Measurements from ENCODE around the gene SDF4. TPM values are rescaled to one million over a fixed set of nuclear protein-coding genes. Genes with fewer than 3 reads are reported as not detected.

SDF4 gene
- total and polyA plus RNA-seq, 2 of the 4 experiments (the other 2 are of a cell fraction) = 57.0 to 250 TPM

DNA sequence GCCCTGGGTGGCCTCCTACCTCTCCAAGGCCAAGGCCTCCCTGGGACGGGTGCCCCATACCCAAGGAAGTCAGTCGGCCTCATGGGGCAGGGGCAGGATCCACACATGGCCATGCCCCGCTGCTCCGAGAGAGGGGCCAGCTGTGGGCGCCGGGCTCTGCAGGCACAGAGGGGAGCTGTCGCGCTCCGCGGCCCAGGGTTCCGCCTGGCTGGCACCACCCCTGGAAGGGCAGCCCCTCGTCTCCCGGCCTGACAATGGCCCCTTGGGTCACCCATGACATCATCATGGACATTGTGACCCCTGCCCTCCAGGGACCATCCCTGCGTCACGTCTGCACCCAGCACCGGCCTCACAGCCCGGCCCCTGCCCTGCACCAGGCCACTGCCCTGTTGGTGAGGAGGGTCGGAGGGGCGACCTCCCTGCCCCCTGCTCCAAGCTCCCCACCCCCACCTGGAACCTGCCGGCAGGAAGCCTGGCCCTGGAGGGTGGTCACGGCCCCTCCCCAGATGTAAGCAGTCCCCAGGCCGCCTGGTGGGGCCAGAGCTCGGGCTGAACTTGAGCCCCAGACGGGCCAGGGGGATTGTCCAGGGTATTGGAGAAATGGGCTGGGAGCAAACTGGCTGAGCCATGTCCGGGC is 52.3 kb downstream of the SDF4 start:
- Histone ChIP-seq H3K36me3 (ENCODE audit: control insufficient read depth, insufficient read depth, low read length) (no peaks in the 10 kb centered on the region), H2BK15ac (ENCODE audit: low read depth, low read length) (no peak overlapping the region), H2BK120ac (ENCODE audit: low read depth, low read length) (no peak overlapping the region), H2AK9ac (replicated peaks; ENCODE audit: low read depth, low read length, poor library complexity) (no peak overlapping the region), H3K23ac (ENCODE audit: low read depth, low read length) (no peak overlapping the region), H3K4ac (ENCODE audit: low read depth, low read length) (no peak overlapping the region), H4K5ac (ENCODE audit: low read depth, low read length) (no peak overlapping the region), H3K27ac (ENCODE audit: insufficient read depth, low read length) (no peak overlapping the region), H3K4me2 (ENCODE audit: low read depth, low read length) (no peak overlapping the region), H3K4me3 (ENCODE audit: insufficient read depth, low read depth, low read length) (no peak overlapping the region), H2AFZ (replicated peaks; ENCODE audit: low read length, poor library complexity) (no peak overlapping the region), H3K9me1 (ENCODE audit: insufficient read depth, low read length) (no peaks in the 10 kb centered on the region), H2BK5ac (ENCODE audit: low read depth, low read length, poor library complexity, severe bottlenecking) (no peak overlapping the region), H3K18ac (ENCODE audit: low read depth, low read length) (no peak overlapping the region), H3K56ac (ENCODE audit: extremely low read depth, insufficient read depth, low read length) (no peak overlapping the region), H3K27me3 (ENCODE audit: control insufficient read depth, insufficient read depth, low read length) (peaks cover 27% of the 10 kb centered on the region), H2AK5ac (ENCODE audit: low read depth, low read length) (no peak overlapping the region), H4K8ac (ENCODE audit: low read depth in 2 of 2, low read length in 2 of 2) (no peak overlapping the region), H3K79me1 (ENCODE audit: low read depth in 1 of 2, low read length in 2 of 2) (no peaks in the 10 kb centered on the region), H3K9ac (ENCODE audit: low read depth, low read length) (no peak overlapping the region), H4K91ac (ENCODE audit: insufficient read depth, low read depth, low read length) (no peak overlapping the region), H3K9me3 (ENCODE audit: control insufficient read depth, insufficient read depth, low read length) (peaks cover 6% of the 10 kb centered on the region), H4K20me1 (ENCODE audit: insufficient read depth, low read length) (no peaks in the 10 kb centered on the region), H3K4me1 (ENCODE audit: control insufficient read depth, insufficient read depth, low read length) (no peaks in the 10 kb centered on the region), H3K14ac (replicated peaks; ENCODE audit: low read depth, low read length) (no peak overlapping the region), H2BK20ac (ENCODE audit: low read depth, low read length) (no peak overlapping the region)
- no TSS peak for BruUV-seq (replicated peaks)
- DNase-seq (no peak), ATAC-seq (ENCODE audit: low read depth) (no peak)
- dilution Hi-C loops (cut with HindIII; ENCODE audit: low sequenced_read_pairs, unreplicated experiment) = no loop called here
- ChIA-PET CTCF (no interaction called here), POLR2A (ENCODE audit: unreplicated experiment) (no interaction called here)
- TF ChIP-seq MAFK (IDR thresholded peaks at IDR 0.05; ENCODE audit: low read depth, low read length) (no peak), BHLHE40 (IDR thresholded peaks at IDR 0.05; ENCODE audit: low read depth, low read length) (no peak), CEBPB (IDR thresholded peaks at IDR 0.05; ENCODE audit: low read depth, low read length) (no peak), CHD1 (IDR thresholded peaks at IDR 0.05; ENCODE audit: low read depth, low read length) (no peak), SMC3 (IDR thresholded peaks at IDR 0.05; ENCODE audit: low read depth, low read length) (no peak), FOS (IDR thresholded peaks at IDR 0.05; ENCODE audit: low read depth, low read length) (no peak), MXI1 (IDR thresholded peaks at IDR 0.05; ENCODE audit: borderline replicate concordance, low read depth, low read length) (no peak), RFX5 (IDR thresholded peaks at IDR 0.05; ENCODE audit: low read depth, low read length) (no peak), RAD21 (IDR thresholded peaks at IDR 0.05; ENCODE audit: low read length) (no peak), RCOR1 (IDR thresholded peaks at IDR 0.05; ENCODE audit: insufficient replicate concordance, low read length) (no peak), POLR2A (IDR thresholded peaks at IDR 0.05; ENCODE audit: low read depth, low read length) (no peak), MAZ (IDR thresholded peaks at IDR 0.05; ENCODE audit: borderline replicate concordance, low read depth, low read length) (no peak), NFE2L2 (IDR thresholded peaks at IDR 0.05; ENCODE audit: low read depth, low read length) (no peak)
- TF ChIP-seq, protein P1, sequence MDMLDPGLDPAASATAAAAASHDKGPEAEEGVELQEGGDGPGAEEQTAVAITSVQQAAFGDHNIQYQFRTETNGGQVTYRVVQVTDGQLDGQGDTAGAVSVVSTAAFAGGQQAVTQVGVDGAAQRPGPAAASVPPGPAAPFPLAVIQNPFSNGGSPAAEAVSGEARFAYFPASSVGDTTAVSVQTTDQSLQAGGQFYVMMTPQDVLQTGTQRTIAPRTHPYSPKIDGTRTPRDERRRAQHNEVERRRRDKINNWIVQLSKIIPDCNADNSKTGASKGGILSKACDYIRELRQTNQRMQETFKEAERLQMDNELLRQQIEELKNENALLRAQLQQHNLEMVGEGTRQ (IDR thresholded peaks at IDR 0.05; ENCODE audit: low read depth, low read length) = no peak
- TF ChIP-seq, protein P2, sequence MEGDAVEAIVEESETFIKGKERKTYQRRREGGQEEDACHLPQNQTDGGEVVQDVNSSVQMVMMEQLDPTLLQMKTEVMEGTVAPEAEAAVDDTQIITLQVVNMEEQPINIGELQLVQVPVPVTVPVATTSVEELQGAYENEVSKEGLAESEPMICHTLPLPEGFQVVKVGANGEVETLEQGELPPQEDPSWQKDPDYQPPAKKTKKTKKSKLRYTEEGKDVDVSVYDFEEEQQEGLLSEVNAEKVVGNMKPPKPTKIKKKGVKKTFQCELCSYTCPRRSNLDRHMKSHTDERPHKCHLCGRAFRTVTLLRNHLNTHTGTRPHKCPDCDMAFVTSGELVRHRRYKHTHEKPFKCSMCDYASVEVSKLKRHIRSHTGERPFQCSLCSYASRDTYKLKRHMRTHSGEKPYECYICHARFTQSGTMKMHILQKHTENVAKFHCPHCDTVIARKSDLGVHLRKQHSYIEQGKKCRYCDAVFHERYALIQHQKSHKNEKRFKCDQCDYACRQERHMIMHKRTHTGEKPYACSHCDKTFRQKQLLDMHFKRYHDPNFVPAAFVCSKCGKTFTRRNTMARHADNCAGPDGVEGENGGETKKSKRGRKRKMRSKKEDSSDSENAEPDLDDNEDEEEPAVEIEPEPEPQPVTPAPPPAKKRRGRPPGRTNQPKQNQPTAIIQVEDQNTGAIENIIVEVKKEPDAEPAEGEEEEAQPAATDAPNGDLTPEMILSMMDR (conservative IDR thresholded peaks at IDR 0.05; ENCODE audit: low read depth, low read length) = no peak
- TF ChIP-seq, protein P3, sequence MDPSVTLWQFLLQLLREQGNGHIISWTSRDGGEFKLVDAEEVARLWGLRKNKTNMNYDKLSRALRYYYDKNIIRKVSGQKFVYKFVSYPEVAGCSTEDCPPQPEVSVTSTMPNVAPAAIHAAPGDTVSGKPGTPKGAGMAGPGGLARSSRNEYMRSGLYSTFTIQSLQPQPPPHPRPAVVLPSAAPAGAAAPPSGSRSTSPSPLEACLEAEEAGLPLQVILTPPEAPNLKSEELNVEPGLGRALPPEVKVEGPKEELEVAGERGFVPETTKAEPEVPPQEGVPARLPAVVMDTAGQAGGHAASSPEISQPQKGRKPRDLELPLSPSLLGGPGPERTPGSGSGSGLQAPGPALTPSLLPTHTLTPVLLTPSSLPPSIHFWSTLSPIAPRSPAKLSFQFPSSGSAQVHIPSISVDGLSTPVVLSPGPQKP (IDR thresholded peaks at IDR 0.05; ENCODE audit: borderline replicate concordance, low read depth, low read length) = no peak
- intact Hi-C loops (cut with micrococcal nuclease) = no loop called here
- 58% methylated on average over 2 of the region's 25 CpGs; no CpG with 5 or more reads in 1 of the 2 experiments for WGBS, 2 experiments (ENCODE audit: extremely low coverage in 2 of 2, insufficient read length in 1 of 2)
- in situ Hi-C loops (cut with MboI; ENCODE audit: low sequenced_read_pairs) = no loop called here

Measured in IMR-90 (cell line).